Endothelial cell (in vitro differentiated cells): ENCODE measurements around the gene ZRANB1. TPM values are rescaled to one million over a fixed set of nuclear protein-coding genes. Genes with fewer than 3 reads are reported as not detected.

ENCODE experiments used
- DNase-seq: peaks from one replicate; pipeline ENCODE4 v3.0.0; 2021; ENCODE audit warnings: low spot score
- H3K27ac Mint-ChIP-seq: one replicate; pipeline ENCODE4 v1.8.0; 2021; ENCODE audit warnings: mixed read lengths, inconsistent platforms; ENCODE audit not compliant: unreplicated experiment
- H3K27me3 Mint-ChIP-seq: one replicate; pipeline ENCODE4 v1.8.0; 2021; ENCODE audit warnings: mild to moderate bottlenecking, moderate library complexity, mixed read lengths, inconsistent platforms; ENCODE audit not compliant: unreplicated experiment
- H3K36me3 Mint-ChIP-seq: one replicate; pipeline ENCODE4 v1.8.0; 2021; ENCODE audit warnings: mild to moderate bottlenecking, low read depth, mixed read lengths, inconsistent platforms; ENCODE audit not compliant: unreplicated experiment
- H3K4me1 Mint-ChIP-seq: one replicate; pipeline ENCODE4 v1.8.0; 2021; ENCODE audit warnings: mild to moderate bottlenecking, mixed read lengths, inconsistent platforms; ENCODE audit not compliant: unreplicated experiment
- H3K4me3 Mint-ChIP-seq: one replicate; pipeline ENCODE4 v1.8.0; 2021; ENCODE audit warnings: mild to moderate bottlenecking, mixed read lengths, inconsistent platforms; ENCODE audit not compliant: unreplicated experiment
- H3K9me3 Mint-ChIP-seq: one replicate; pipeline ENCODE4 v1.8.0; 2021; ENCODE audit warnings: mixed read lengths, inconsistent platforms; ENCODE audit not compliant: unreplicated experiment
- total RNA-seq: library from RNA; stranded (reverse); fragmentation: NEBNext Ultra II Directional; extraction: Animal tissue kit (Norgen Biotek cat#: 25700); gene quantifications from one replicate; pipeline ENCODE4 v1.2.1, GENCODE V29; 2021; ENCODE audit not compliant: unreplicated experiment
- TF ChIP-seq, protein P1 (sequence below): fragments of 200-600 bp; sonication (generic); IDR thresholded peaks from one replicate; pipeline ENCODE4 v1.5.0; 2021; ENCODE audit warnings: antibody characterized with exemption; ENCODE audit not compliant: unreplicated experiment

The ZRANB1 gene
- total RNA-seq, 1 donor from 2014 or later = 22.4 TPM

DNA sequence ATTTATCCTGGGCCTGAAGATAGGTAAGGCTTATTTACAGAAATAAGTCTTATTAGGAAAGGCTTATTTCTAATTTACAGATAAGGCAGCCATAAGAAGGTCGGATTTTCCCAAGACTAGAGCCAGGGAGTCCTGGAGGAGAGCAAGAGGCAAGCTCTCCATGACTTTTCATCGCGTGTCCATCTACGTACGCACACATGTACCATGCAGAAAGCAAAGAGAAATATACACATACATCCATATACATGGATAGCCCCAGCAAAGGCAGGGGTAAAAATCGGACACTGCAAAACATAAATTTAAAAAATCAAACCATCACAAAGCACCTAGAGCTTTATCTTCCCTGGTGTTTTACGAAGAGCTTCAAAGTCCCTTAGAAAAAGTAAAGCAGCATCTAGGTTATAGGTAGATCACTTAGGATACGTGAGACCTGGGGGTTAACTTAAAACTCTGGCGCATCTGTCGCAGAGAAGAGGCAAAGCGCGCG lies 25.8 kb upstream of the ZRANB1 start:
- no peaks in the 10 kb centered on the region for H3K9me3 Mint-ChIP-seq
- H3K4me3 Mint-ChIP-seq = peak overlapping the region; percentile 91
- peaks cover 10% of the 10 kb centered on the region for H3K36me3 Mint-ChIP-seq
- peaks cover 36% of the 10 kb centered on the region for H3K4me1 Mint-ChIP-seq
- DNase-seq = no peak
- TF ChIP-seq, protein P1, sequence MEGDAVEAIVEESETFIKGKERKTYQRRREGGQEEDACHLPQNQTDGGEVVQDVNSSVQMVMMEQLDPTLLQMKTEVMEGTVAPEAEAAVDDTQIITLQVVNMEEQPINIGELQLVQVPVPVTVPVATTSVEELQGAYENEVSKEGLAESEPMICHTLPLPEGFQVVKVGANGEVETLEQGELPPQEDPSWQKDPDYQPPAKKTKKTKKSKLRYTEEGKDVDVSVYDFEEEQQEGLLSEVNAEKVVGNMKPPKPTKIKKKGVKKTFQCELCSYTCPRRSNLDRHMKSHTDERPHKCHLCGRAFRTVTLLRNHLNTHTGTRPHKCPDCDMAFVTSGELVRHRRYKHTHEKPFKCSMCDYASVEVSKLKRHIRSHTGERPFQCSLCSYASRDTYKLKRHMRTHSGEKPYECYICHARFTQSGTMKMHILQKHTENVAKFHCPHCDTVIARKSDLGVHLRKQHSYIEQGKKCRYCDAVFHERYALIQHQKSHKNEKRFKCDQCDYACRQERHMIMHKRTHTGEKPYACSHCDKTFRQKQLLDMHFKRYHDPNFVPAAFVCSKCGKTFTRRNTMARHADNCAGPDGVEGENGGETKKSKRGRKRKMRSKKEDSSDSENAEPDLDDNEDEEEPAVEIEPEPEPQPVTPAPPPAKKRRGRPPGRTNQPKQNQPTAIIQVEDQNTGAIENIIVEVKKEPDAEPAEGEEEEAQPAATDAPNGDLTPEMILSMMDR = no peak
- H3K27ac Mint-ChIP-seq = peak overlapping the region; percentile 90
- H3K27me3 Mint-ChIP-seq = peaks cover 24% of the 10 kb centered on the region

DNA sequence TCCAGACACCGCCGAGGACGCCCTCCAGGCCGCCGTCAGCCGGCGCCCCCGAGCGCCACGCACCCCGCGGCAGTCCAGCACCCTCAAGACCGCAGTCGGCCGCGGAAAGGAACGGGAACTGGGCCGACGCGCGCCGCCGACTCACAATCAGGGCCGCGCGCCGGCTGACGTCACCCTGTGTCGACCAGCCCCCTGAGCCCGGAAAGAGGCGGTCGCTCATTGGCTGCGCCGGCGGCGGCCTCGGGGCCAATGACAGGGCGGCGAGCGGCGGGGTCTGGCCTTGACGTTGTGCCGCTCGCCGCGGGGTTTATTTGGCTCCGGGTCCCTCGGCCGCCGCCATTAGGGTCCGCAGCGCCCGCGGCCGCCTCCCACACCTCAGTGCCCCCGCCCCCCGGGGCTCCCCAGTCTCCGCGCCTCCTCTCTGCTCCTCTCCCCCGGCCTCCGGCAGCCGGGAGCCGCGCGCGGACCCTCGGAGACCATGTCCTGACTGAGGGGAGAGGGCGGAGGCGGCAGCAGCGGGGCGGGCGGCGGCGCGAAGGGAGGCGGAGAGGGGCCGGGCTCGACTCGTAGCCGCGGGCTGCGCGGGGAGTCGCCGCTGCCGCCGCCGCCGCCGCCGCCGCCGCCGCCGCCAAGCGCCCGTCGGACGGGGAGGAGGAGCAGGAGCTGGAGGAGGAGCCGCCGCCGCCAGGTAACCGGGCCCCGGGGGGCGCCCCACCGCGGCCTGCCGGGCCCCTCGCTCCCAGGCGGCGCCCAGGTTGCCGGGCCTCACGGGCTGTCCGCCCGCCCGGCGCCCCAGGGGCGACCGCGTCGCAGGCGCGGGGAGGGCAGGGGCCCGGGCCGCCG lies 25.1 kb upstream of the ZRANB1 start:
- Mint-ChIP-seq H3K27me3 (peaks cover 24% of the 10 kb centered on the region), H3K4me3 (peak overlapping the region; percentile 91), H3K36me3 (peaks cover 10% of the 10 kb centered on the region), H3K27ac (peak overlapping the region; percentile 90), H3K4me1 (peaks cover 29% of the 10 kb centered on the region), H3K9me3 (no peaks in the 10 kb centered on the region)
- TF ChIP-seq, protein P1 = no peak
- DNase-seq = peak; percentile 99

DNA sequence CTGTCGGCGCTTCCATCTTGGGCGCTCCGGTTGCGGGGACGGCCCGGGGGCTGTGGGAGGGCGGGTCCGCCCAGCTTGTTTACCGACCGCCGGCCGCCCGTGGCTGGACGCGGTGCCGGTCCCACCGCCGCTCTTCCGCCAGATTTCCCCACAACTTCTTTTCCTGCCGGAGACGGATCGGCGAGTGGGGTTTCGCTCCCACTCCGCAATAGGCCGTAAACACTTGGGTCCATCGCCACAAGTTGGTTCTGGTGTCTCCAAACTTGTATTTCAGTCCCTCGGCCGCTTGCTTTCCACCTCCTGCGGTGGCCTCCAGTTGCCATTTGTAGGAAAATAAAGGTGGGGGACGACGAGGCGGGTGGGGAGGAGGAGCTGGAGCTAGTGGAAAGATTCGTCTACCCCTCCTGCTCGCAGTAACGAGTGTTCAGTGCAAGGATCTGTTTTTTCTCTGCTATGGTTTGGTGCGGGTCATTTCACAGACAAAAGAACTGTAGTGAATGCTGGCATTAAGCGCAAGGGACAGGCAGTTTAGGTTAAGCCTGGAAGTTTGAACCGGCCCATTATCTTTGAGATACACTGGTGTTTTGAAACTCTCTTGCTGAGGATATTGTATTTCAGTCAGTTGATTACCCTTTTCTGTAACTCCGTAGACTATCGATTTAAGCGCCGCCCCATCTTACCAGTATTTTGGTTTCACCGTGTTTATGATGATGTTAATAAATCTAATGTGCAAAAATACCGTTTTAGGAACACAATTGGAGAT lies 24.3 kb upstream of the ZRANB1 start:
- peak overlapping the region; percentile 98 for H3K4me3 Mint-ChIP-seq
- H3K27me3 Mint-ChIP-seq = peaks cover 19% of the 10 kb centered on the region
- TF ChIP-seq, protein P1 = no peak
- peaks cover 10% of the 10 kb centered on the region for H3K36me3 Mint-ChIP-seq
- H3K4me1 Mint-ChIP-seq = peaks cover 25% of the 10 kb centered on the region
- peak; percentile 53 for DNase-seq
- H3K27ac Mint-ChIP-seq = peak overlapping the region; percentile 94
- H3K9me3 Mint-ChIP-seq = no peaks in the 10 kb centered on the region

DNA sequence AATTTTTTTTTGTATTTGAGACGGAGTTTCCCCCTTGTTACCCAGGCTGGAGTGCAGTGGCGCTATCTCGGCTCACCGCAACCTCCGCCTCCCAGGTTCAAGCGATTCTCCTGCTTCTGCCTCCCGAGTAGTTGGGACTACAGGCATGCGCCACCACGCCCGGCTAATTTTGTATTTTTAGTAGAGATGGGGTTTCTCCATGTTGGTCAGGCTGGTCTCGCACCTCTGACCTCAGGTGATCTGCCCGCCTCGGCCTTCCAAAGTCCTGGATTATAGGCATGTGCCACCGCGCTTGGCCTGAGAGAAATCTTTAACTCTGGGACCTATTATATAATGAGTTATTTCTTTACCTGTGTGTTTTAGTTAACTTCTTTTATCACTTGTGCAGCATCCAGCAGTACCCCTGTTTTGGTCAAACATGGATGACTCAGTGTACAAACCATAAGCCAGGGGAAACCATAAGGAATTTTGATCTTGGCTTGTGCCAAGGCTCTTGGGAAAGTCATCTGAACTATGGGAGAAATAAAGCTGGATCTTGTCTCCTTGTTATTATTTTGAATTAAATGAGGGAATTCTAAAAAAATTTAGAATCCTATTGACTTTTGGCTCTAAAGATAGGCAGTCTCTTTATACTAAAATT lies 23.6 kb upstream of the ZRANB1 start:
- Mint-ChIP-seq H3K27me3 (peaks cover 17% of the 10 kb centered on the region), H3K36me3 (peaks cover 10% of the 10 kb centered on the region), H3K9me3 (no peaks in the 10 kb centered on the region), H3K4me3 (peak overlapping the region; percentile 98), H3K27ac (peak overlapping the region; percentile 94), H3K4me1 (peaks cover 23% of the 10 kb centered on the region)
- TF ChIP-seq, protein P1 = no peak
- DNase-seq = no peak
